HG03460 (cell line): ENCODE measurements around the gene ATG7.

Source experiments
- ATAC-seq: cut with Tn5 transposase; IDR thresholded peaks from one replicate; pipeline ENCODE4 v1.9.1; 2021; ENCODE audit not compliant: unreplicated experiment

The ATG7 gene

DNA sequence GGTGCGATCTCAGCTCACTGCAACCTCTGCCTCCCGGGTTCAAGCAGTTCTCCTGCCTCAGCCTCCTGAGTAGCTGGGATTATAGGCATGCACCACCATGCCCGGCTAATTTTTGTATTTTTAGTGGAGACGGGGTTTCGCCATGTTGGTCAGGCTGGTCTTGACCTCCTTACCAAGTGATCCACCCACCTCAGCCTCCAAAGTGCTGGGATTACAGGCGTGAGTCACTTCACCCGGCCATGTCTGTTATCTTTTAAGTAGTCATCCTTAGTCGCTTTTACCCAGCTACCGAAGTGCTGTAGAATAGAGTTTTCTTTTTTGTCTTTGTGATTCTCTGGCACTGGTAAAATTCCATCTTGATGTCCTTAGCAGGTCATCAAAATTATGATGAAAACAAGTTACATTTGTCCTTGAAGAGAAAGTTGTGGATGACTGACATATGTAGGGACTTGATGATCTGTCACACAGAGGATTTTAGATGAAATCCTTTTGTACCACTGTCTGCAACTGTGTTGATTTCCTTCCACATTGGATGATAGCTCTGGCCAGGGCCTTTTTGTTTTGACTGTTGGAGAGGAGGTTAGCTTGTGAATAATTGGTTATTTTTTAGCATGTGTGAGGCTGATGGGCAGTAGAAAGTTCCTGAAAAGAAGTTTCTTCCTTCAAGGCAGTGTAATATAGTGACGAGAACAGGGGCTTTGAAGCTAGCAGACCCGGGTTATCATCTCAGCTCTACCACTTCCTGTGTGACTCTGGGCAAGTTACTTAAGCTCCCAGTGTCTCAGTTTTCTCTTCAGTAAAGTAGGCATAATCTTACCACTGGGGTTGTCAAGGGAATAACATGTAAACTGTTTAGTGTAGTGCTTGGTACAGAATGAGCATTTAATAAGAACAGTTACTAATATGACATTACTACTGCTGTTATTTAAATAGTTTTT is 18.8 kb downstream of the ATG7 start:
- ATAC-seq = peak; percentile 56

GRCh38 chr3:11291808-11292207 is 19.6 kb downstream of the ATG7 start:
- ATAC-seq = no peak

GRCh38 chr3:11297126-11297525 is 24.9 kb downstream of the ATG7 start:
- no peak for ATAC-seq

DNA sequence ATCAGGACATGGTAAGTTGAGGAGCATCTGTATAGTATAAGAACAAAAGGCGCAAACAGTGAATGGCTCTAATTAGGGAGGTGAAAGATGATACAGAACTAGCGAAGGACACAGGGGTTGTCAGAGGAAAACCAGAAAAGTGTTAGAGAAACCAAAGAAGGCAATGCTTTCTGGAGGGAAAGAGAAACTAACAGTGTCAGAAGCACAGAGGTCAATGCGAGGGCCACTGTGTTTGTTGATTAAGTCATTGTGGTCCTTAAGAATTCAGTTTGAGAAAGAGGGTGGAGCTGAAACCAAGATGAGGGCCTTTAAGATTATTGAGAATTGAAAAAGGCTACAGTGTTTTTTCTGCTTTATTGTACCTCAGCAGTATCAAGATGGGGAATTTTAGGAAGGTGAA is 28.8 kb downstream of the ATG7 start:
- ATAC-seq = peak; percentile 90

DNA sequence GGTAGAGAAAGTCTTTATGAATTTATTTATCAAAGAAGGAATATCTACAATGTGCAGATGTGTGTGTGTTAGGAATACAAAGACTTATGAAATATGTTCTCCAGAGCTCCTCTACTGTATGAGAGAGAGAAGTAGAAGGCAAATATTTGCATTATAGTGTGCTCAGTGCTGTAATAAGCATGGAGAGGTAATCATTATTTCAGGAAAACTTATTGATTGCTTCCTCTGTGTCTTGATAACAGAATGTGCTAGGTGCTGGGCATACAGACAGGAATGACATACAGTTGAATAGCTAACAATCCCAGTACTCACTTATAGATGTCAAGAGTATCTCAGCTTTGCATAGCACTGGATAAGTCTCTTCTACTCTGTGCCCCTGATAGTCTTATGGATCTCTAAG is 30.2 kb downstream of the ATG7 start:
- ATAC-seq = no peak

- no peak for ATAC-seq
Observed at GRCh38 chr3:11304175-11304574, 32.0 kb downstream of the ATG7 start.

- ATAC-seq = no peak
Observed at GRCh38 chr3:11305509-11305908, 33.3 kb downstream of the ATG7 start.

DNA sequence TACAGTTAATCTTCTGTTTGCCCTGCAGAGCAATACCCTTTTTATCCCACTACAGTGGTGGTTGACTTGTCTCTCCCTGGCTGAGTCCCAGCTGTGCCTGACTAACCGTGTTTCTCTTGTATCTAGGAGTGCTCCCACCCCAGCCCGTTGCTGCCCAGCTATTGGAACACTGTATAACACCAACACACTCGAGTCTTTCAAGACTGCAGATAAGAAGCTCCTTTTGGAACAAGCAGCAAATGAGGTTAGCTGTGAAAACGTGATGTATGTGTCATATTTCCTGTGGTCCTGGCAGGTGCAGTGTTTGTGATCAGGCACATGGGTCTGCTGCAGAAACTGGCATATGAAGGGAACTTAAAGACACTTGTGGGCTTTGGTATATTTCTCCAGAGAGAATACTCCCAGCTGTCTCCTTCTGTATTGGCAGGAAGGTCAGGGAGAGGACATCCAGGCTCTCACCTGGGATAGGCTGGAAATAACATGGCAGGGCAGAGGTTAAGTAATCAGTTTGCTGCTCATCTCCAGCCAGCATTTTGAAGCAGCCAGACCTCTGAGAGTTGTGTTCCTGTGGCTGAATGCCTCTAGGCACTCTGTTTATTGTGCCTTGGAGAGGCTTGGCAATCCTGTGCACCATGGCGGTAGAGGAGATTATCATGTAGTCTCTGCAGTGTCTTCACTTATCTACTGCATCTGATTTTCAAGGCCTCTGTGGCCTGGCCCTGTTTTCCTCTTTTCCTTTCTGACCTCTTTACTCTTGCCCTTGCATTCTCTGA is 34.8 kb downstream of the ATG7 start:
- ATAC-seq = peak; percentile 88

- ATAC-seq = no peak
Observed at GRCh38 chr3:11307830-11308432, 35.7 kb downstream of the ATG7 start.

- ATAC-seq = no peak
Observed at GRCh38 chr3:11310258-11310657, 38.1 kb downstream of the ATG7 start.

- no peak for ATAC-seq
Observed at GRCh38 chr3:11312166-11312565, 40.0 kb downstream of the ATG7 start.

GRCh38 chr3:11317300-11317699 is 45.1 kb downstream of the ATG7 start:
- no peak for ATAC-seq

GRCh38 chr3:11322931-11323330 is 50.7 kb downstream of the ATG7 start:
- no peak for ATAC-seq

DNA sequence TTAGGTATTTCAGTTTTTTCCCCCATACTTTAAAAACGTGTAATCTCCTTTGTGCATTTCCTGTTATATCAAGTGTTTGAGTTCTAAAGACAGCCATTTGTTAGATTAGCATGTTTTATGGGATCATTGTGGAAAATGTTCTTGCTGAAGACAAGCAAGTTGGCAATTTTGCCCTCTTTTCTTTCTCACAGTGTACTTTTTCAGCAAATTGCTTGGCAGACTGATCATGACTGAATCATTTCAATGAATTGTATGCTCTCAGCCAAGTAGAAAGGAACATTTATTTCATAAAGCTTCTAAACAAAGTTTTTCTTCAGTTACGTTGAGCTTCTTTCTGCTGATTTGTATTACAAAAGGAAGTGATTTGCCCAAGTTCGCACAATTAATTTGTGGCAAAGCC is 51.6 kb downstream of the ATG7 start:
- no peak for ATAC-seq

DNA sequence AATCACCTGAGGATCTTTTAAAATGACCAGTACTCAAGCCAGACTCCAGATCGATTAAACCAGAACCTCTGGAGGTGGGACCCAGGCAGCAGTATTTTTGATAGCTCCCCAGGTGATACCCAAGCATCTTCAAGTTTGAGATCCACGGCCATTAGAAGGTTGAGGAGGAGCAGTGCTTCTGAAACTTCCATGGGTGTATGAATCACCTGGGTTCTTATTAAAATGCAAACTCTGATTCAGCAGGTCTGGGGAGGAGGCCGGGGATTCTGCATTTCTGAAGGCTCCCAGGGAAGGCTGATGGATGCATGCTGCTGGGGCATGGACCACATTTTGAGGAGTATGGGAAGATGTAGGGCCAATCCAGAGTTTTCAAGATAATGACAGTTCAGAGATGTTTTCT is 55.4 kb downstream of the ATG7 start:
- no peak for ATAC-seq

GRCh38 chr3:11328196-11328945 is 56.2 kb downstream of the ATG7 start:
- no peak for ATAC-seq

DNA sequence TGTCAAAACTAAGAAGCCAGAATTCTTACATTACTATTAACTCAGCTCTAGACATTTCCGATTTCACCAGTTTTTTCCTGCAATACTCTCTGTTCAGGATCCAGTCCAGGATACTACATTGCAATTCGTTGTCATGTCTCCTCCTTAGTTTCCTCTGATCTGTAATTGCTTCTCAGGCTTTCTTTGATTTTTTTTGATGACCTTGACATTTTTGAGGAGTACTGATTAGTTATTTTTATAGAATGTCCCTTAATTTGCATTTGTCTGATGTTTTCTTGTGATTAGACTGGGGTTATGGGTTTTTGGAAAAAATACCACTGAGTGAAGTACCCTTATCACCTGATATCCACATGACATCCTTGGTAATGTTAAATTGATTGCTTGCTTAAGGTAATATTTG is 57.6 kb downstream of the ATG7 start:
- no peak for ATAC-seq

DNA sequence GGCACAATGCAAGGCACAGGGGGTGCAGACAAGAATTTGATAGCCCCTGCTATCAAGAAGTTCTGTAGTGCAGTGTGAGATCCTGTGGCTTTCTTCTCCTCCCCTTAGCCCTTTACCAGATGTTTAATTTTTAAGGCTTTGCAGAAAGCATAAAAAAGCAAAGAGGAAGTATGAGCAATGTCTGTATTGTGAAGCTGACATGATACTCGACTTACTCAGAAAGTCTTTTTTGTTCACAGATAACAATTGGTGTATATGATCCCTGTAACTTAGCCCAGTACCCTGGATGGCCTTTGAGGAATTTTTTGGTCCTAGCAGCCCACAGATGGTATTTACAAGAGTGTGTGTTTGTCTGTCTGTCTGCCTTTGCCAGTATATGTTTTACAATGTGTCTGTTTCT is 58.9 kb downstream of the ATG7 start:
- ATAC-seq = no peak

DNA sequence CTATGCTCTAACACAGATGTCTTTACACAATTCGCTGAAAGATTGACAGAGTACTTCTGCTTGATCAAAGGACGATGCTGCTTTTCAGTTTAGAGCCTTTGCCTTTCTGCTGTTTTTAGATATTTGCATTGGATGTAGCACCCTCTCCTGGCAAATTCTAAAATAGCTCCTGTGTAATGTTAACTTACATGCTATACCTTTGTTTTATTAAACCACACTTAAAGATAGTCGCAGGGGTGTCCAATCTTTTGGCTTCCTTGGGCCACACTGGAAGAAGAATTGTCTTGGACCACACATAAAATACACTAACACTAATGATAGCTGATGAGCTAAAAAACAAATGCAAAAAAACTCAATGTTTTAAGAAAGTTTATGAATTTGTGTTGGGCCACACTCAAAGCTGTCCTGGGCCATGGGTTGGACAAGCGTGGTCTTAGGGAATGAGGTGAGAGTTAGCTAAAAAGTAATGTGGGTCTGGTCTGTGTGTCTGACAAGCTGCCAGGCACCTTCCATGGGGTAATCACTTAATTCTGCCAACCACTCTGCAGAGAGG is 62.9 kb downstream of the ATG7 start:
- no peak for ATAC-seq

- no peak for ATAC-seq
Observed at GRCh38 chr3:11339541-11339940, 67.3 kb downstream of the ATG7 start.

- no peak for ATAC-seq
Observed at GRCh38 chr3:11346416-11346815, 74.2 kb downstream of the ATG7 start.
